Skeletal muscle tissue (tissue), 4 donors: ENCODE measurements around the gene TINAGL1. TPM values are rescaled to one million over a fixed set of nuclear protein-coding genes. Genes with fewer than 3 reads are reported as not detected.

Source experiments
- H3K27ac ChIP-seq: one replicate; pipeline ENCODE4 v1.7.0; 2013; ENCODE audit warnings: mild to moderate bottlenecking, low read depth, low read length, inconsistent platforms
- H3K27me3 ChIP-seq, 3 donors: one replicate each; pipeline ENCODE4 v1.7.0; 2013; ENCODE audit warnings: low read length in 3 of 3; ENCODE audit not compliant: control insufficient read depth in 3 of 3, insufficient read depth in 3 of 3
- H3K36me3 ChIP-seq, 3 donors: one replicate each; pipeline ENCODE4 v1.7.0; 2013; ENCODE audit warnings: low read length in 3 of 3; ENCODE audit not compliant: control insufficient read depth in 3 of 3, insufficient read depth in 3 of 3
- H3K4me1 ChIP-seq, 3 donors: one replicate each; pipeline ENCODE4 v1.7.0; 2013; ENCODE audit warnings: low read length in 3 of 3, mild to moderate bottlenecking in 3 of 3; ENCODE audit not compliant: control insufficient read depth in 3 of 3, insufficient read depth in 3 of 3
- H3K4me3 ChIP-seq, 3 donors: one replicate each; pipeline ENCODE4 v1.7.0; 2013; ENCODE audit warnings: low read length in 3 of 3
- H3K9ac ChIP-seq, 3 donors: one replicate each; pipeline ENCODE4 v1.7.0; 2013; ENCODE audit warnings: low read length in 3 of 3, mild to moderate bottlenecking in 3 of 3, moderate library complexity in 2 of 3, low read depth in 1 of 3
- H3K9me3 ChIP-seq, 3 donors: one replicate each; pipeline ENCODE4 v1.7.0; 2013; ENCODE audit warnings: low read length in 3 of 3; ENCODE audit not compliant: control insufficient read depth in 3 of 3
- total RNA-seq: library from RNA; depleted of rRNA; stranded (reverse); fragments of >200 nt; gene quantifications from one replicate; pipeline ENCODE4 v1.2.3, GENCODE V29; 2014
- donor health status: Osteomylitis.

TINAGL1 gene
- total RNA-seq, 1 donor from 2014 or later = 17.2 TPM

DNA sequence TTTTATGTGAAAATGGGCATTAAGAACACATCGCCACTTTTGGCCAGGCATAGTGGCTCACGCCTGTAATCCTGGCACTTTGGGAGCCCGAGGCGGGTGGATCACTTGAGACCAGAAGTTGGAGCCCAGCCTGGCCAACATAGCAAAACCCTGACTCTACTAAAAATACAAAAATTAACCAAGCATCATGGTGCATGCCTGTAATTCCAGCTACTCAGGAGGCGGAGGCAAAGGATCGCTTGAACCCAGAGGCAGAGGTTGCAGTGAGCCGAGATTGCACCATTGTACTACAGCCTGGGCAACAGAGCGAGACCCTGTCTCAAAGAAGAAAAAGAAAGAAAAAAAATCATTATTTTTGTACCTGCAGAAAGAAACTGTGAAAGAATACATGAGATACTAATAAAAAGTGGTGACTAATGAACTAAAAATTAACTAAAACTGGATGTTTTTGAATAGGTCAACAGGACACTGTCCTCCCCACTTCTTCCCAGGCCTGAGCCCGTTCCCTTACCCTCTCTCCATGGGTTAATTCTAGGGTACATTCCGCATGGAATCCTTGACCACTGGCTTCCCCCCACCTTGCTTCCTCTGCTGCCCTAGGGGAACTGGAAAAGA is 8.3 kb upstream of the TINAGL1 start:
- Histone ChIP-seq H3K4me1 (peaks cover 5 to 24% (median 18%) of the 10 kb centered on the region in 3 donors), H3K36me3 (no peaks in the 10 kb centered on the region), H3K9me3 (no peaks in the 10 kb centered on the region), H3K27me3 (no peaks in the 10 kb centered on the region), H3K9ac (no peak overlapping the region), H3K27ac (no peak overlapping the region), H3K4me3 (no peak overlapping the region)

DNA sequence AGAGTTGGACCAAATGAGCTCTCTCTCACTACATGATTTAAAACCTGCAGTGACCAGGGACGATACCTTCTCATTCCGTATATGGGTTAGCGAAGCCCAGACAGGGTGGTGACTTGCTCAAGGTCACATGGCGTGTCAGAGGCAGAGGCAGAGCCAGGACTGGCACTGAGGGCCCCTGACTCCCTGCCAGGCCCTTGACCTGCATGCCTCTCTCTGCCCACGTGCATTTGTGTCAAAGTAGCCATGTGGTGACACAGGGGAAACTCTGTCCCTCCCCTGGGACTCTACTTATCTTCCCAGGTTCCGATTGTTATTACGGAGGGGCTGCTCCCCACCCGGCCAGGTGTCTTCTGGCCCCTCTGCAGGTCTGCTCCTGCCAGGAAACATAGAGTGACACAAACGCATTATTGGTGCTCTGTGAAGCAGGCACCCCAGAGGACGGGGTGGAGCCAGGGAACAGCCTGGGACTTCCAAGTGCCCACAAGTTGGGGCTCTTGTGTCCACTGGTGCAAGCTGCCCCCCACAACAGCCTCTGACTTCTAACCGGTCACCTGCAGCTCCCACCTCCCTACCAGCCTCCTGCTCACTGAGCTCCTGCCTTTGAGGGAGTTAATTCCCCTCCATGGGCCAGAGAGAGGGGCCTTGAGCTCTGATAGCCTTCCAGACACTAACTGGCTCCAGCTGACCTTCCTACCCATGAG is 7.3 kb upstream of the TINAGL1 start:
- Histone ChIP-seq H3K4me3 (peak overlapping the region in 1 of 3 donors; percentile 13), H3K4me1 (peaks cover 10 to 32% (median 25%) of the 10 kb centered on the region in 3 donors), H3K27ac (no peak overlapping the region), H3K9me3 (no peaks in the 10 kb centered on the region), H3K36me3 (no peaks in the 10 kb centered on the region), H3K27me3 (no peaks in the 10 kb centered on the region), H3K9ac (peak overlapping the region in 1 of 3 donors; percentile 51)

DNA sequence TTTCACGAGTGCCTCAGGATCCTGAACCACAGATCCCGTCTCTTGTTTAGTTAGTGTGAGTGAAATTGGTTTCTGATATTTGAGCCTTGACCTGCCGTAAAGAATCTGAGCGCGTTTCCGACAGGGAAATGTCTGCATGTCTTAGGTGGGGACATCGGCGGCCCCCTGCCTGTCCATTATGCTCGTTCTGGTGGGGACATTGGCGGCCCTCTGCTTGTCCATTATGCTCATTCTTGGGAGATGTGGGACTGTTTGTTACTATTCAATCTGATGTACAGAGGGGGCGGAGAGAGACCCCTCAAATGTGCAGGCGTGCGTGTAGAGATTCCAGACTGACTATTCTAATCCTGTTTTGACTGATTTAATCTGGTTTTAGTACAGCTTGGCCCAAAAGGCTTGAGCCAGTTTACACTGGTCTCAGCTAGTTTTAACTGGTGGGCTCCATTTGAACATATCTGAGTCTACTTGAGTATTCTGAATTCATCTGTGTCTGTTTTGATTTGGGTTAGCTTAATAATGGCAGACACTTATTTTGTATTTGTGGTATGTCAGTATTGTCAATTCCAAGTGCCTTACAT is 6.6 kb upstream of the TINAGL1 start:
- Histone ChIP-seq H3K9me3 (no peaks in the 10 kb centered on the region), H3K27me3 (no peaks in the 10 kb centered on the region), H3K9ac (peak overlapping the region in 1 of 3 donors; percentile 51), H3K4me1 (peaks cover 10 to 33% (median 28%) of the 10 kb centered on the region in 3 donors), H3K4me3 (no peak overlapping the region), H3K36me3 (no peaks in the 10 kb centered on the region), H3K27ac (no peak overlapping the region)

DNA sequence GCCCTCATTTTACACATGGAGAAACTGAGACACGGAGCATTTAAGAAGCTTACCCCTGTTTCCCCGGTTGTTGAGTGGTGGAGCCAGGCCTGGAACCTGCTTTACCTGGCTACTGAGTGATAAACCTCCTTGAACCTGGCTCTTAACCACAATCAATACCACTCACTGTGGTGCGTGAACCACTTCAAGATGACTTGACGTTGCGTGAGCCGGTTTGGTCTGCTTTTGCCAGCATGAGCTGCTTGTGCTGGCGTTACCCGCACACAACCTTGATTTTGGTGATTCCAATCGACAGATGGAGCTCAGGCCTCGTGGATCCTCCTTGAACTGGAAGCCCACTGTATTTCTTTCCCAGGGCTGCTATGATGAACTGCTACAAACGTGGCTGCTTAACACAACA is 6.1 kb upstream of the TINAGL1 start:
- H3K9me3 ChIP-seq = no peaks in the 10 kb centered on the region
- H3K9ac ChIP-seq = no peak overlapping the region
- H3K27me3 ChIP-seq = no peaks in the 10 kb centered on the region
- no peak overlapping the region for H3K4me3 ChIP-seq
- no peak overlapping the region for H3K27ac ChIP-seq
- no peaks in the 10 kb centered on the region for H3K36me3 ChIP-seq
- peaks cover 10 to 32% (median 28%) of the 10 kb centered on the region in 3 donors for H3K4me1 ChIP-seq

DNA sequence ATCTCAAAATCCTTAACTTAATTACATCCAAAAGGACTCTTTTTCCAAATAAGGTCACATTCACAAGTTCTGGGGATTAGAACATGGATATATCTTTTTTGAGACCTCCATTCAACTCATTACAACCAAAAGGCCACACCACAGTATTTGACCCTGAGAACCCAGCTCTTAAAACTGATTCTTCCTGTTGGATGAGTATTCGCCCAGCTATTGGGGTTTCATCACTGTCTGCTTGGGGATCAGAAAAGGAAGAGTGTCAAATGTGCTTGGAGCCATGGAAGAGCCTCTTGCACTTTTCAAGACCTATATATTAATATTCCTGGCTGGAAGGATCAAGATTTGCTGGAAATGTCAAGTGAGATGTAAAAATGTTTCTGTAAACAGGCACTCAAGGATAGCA is 5.4 kb upstream of the TINAGL1 start:
- Histone ChIP-seq H3K4me1 (peaks cover 10 to 34% (median 28%) of the 10 kb centered on the region in 3 donors), H3K27me3 (peaks cover 0 to 3% (median under 1%) of the 10 kb centered on the region in 3 donors), H3K9ac (no peak overlapping the region), H3K27ac (no peak overlapping the region), H3K4me3 (no peak overlapping the region), H3K36me3 (no peaks in the 10 kb centered on the region), H3K9me3 (no peaks in the 10 kb centered on the region)

DNA sequence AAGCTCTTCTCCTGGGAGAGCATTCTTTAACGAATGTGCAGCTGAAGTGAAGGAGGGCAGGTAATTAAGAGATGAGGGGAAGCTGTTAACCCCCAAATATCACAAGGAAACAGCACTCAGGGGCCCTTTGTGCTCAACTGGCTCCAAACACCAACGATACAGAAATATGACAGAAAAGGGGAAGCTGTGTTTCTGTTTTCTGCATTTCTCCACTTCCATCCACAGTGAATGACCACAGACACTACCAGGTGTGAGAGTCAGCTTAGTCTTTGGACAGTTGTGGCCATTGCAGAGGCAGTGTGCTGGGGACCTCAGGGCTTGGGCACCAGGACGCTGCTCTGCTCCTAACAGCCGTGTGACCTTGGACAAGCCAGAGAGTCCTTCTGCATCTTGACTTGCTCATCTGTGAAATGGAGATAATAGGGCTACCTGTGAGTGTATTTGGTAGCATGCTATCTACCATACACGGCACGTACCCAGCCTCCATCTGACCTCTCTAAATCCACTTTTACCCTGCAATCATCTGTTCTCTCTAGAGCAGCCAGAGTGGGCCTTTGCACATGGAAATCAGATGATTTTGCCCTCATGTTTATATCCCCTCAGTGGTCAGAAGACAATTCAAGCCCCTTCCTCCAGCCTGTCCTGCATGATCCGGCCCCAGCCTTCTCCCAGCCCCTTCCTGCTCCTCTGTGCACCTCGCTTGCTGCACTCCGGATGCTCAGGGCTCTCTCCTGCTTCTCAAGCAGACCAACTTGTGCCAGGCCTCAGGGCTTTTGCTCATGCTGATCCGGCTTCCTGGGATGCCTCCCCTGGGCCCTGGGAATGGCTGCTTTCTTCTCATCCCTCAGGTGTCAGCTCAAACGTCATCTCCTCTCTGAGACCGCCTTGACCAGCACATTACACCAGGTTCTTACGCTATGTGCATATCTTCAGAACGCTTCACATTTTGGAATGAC is 4.7 kb upstream of the TINAGL1 start:
- Histone ChIP-seq H3K9me3 (no peaks in the 10 kb centered on the region), H3K4me3 (no peak overlapping the region), H3K27me3 (peaks cover 0 to 7% (median 6%) of the 10 kb centered on the region in 3 donors), H3K36me3 (no peaks in the 10 kb centered on the region), H3K9ac (no peak overlapping the region), H3K4me1 (peaks cover 12 to 36% (median 32%) of the 10 kb centered on the region in 3 donors), H3K27ac (no peak overlapping the region)

DNA sequence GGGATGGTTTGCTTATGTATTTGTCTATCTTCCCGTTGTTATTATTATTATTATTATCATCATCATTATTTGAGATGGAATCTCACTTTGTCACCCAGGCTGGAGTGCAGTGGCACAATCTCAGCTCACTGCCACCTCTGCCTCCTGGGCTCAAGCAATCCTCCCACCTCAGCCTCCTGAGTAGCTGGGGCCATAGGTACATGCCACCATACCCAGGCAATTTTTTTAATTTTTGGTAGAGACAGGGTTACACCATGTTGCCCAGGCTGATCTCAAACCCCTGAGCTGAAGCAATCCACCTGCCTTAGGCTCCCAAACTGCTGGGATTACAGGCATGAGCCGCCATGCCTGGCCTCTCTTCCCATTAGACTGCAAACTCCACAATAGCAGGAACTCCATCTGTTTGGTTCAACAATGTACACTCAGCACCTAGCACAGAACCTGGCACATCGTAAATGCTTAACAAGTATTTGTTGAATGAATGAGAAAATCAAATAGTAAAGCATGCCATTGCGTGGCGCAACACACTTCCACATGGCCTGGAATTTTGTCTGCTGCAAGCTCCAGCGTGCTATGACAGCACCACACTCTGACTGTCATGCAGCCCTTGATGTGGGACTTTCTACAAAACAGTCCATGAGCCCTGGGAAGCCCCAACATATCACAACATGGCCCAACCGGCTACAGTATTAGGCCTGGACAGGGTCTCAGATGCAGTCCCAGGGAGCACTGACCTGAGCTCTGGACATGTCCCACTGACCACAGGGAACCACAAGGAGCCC is 3.8 kb upstream of the TINAGL1 start:
- Histone ChIP-seq H3K9me3 (no peaks in the 10 kb centered on the region), H3K36me3 (no peaks in the 10 kb centered on the region), H3K9ac (no peak overlapping the region), H3K27me3 (peaks cover 0 to 15% (median 13%) of the 10 kb centered on the region in 3 donors), H3K4me3 (no peak overlapping the region), H3K4me1 (peaks cover 12 to 36% (median 35%) of the 10 kb centered on the region in 3 donors), H3K27ac (no peak overlapping the region)

DNA sequence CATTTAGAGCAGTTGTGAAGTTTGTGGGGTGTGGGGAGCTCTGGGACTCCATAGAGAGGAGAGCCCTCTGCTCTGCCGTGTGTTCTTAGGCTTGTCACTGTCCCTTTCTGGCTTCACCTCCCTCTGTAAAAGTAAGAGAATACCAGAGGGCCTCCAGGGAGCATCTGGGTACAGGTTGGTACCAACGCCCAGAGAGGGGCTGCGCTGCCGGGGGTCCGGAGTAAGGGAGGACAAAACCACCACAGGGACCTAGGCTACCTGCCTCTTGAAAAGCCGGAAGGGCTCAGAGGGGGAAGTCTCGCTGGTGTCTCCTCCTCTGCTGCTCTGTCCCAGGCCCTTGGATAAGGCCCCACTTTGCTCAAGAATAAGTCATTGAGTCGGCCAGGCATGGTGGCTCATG is 3.1 kb upstream of the TINAGL1 start:
- Histone ChIP-seq H3K4me1 (peaks cover 12 to 35% (median 34%) of the 10 kb centered on the region in 3 donors), H3K9ac (no peak overlapping the region), H3K27ac (peak overlapping the region; percentile 50)

DNA sequence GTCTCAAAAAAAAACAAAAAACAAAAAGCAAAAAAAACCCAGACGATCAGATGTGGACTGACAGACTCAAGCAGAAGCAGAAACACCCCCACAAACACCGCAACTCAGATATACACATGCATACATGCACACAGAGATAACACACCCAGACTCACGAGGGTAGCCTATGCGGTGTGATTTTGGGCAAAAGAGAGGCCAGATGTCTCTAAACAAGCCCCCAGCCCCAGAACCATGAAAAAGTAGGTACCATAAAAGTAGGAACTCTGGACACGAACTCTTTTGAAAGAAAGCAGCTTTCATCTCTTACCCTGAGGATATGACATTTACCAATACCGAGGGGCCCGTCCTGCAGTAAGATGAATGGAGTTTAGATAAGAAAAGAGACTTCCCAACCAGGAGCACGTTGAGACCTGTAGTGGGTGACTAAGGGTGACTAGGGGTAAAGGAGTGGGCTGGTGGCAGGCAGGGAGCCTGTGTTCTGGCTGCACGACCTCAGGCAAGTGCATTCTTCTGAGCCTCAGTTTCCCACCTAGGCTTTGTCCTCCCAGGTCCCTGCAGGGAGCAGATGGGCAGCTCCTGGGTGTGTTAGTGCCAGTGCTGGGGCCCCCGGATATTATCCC is 1.5 kb upstream of the TINAGL1 start:
- Histone ChIP-seq H3K9ac (no peak overlapping the region), H3K36me3 (no peaks in the 10 kb centered on the region), H3K27ac (no peak overlapping the region), H3K4me3 (no peak overlapping the region), H3K4me1 (peaks cover 12 to 24% (median 20%) of the 10 kb centered on the region in 3 donors), H3K27me3 (peaks cover 0 to 16% (median 16%) of the 10 kb centered on the region in 3 donors), H3K9me3 (no peaks in the 10 kb centered on the region)

More for the DNA sequence above, 3.1 kb upstream of the TINAGL1 start:
- Histone ChIP-seq H3K4me3 (no peak overlapping the region), H3K9me3 (no peaks in the 10 kb centered on the region), H3K36me3 (no peaks in the 10 kb centered on the region), H3K27me3 (peaks cover 0 to 16% (median 16%) of the 10 kb centered on the region in 3 donors)
